HepG2 (cell line): ENCODE data around the gene MALT1. TPM values are rescaled to one million over a fixed set of nuclear protein-coding genes. Genes with fewer than 3 reads are reported as not detected.

Source experiments
- ATAC-seq: fragments of 200-7000 bp; cut with Tn5 transposase; 3 replicates; pipeline ENCODE4 v1.9.1; 2020; ENCODE audit warnings: mild to moderate bottlenecking, moderate library complexity
- BruUV-seq: library from RNA; stranded (reverse); fragments of 400-500 nt; replicated peaks from 2 replicates; lab custom pipeline; 2021; lab: Mats Ljungman, UMichigan
- CTCF ChIA-PET: fragments of 300-600 bp; formaldehyde crosslinking; extraction: SDS; loops from one replicate; lab custom pipeline; 2021; ENCODE audit warnings: low total read pairs, inconsistent platforms, low intra/inter-chr PET ratio; lab: Yijun Ruan, JAX
- POLR2A ChIA-PET: fragments of 350-600 bp; sonication (Branson Sonifier 250); formaldehyde crosslinking; loops from one replicate; lab custom pipeline; 2020; ENCODE audit warnings: antibody characterized with exemption, inconsistent platforms; lab: Yijun Ruan, JAX
- DNase-seq: peaks from one replicate; pipeline ENCODE4 v3.0.0-alpha.2; 2015; ENCODE audit warnings: low spot score
- FAIRE-seq: peaks from 3 replicates; lab custom pipeline; 2011; peaks lifted over from hg19 to GRCh38; lab: Jason Lieb, UNC
- H2AFZ ChIP-seq: one replicate; pipeline ENCODE4 v1.6.1; 2011; ENCODE audit warnings: low read length, inconsistent platforms
- H3K27ac ChIP-seq: fragments of 300-600 bp; 3 replicates; pipeline ENCODE4 v1.8.0; 2011; ENCODE audit warnings: mixed run types, mild to moderate bottlenecking, mixed read lengths, low read length, inconsistent platforms; ENCODE audit not compliant: insufficient read depth; ENCODE audit errors: extremely low read length
- H3K27me3 ChIP-seq, 2 experiments: fragments of 200-600 bp in 1 of 2; 2 replicates in 1 of 2; 3 replicates in 1 of 2; pipeline versions ENCODE4 v1.6.0 to v1.8.0; 2011; ENCODE audit warnings: low read length in 2 of 2, mild to moderate bottlenecking in 2 of 2, moderate library complexity in 2 of 2, inconsistent platforms in 1 of 2; ENCODE audit not compliant: insufficient read depth in 2 of 2, control insufficient read depth in 1 of 2
- H3K36me3 ChIP-seq, 2 experiments: fragments of 200-600 bp in 1 of 2; replicated peaks in 1 of 2; 2 replicates in 1 of 2; 3 replicates in 1 of 2; pipeline versions ENCODE4 v1.5.1 to v1.8.0; 2011; ENCODE audit warnings: low read length in 2 of 2, inconsistent platforms in 1 of 2; ENCODE audit not compliant: insufficient read depth in 2 of 2, control insufficient read depth in 1 of 2
- H3K4me1 ChIP-seq: 2 replicates; pipeline ENCODE4 v1.5.1; 2012; ENCODE audit warnings: low read length, inconsistent platforms; ENCODE audit not compliant: insufficient read depth
- H3K4me2 ChIP-seq: 2 replicates; pipeline ENCODE4 v1.6.0; 2011; ENCODE audit warnings: low read depth, low read length, inconsistent platforms
- H3K4me3 ChIP-seq, 3 experiments: fragments of 200-600 bp in 1 of 3; sonication (generic), shearing (Covaris generic) in 1 of 3; replicated peaks in 1 of 3; 2 replicates each; pipeline ENCODE4 v1.5.1; 2011 to 2016; ENCODE audit warnings: low read length in 3 of 3, inconsistent platforms in 2 of 3, low read depth in 2 of 3, mild to moderate bottlenecking in 2 of 3, control low read depth in 1 of 3, mixed read lengths in 1 of 3; ENCODE audit not compliant: insufficient read depth in 1 of 3
- H3K79me2 ChIP-seq: one replicate; pipeline ENCODE4 v1.6.1; 2011; ENCODE audit warnings: low read length, inconsistent platforms; ENCODE audit not compliant: insufficient read depth
- H3K9ac ChIP-seq: 2 replicates; pipeline ENCODE4 v1.6.0; 2011; ENCODE audit warnings: mild to moderate bottlenecking, low read depth, low read length, inconsistent platforms; ENCODE audit not compliant: insufficient read depth
- H3K9me3 ChIP-seq: 2 replicates; pipeline ENCODE4 v1.5.1; 2012; ENCODE audit warnings: mild to moderate bottlenecking, low read length
- H4K20me1 ChIP-seq: 2 replicates; pipeline ENCODE4 v1.6.0; 2011; ENCODE audit warnings: inconsistent platforms, mild to moderate bottlenecking, low read length, moderate library complexity; ENCODE audit not compliant: insufficient read depth
- ETS1 ChIP-seq: sonication (generic); formaldehyde crosslinking; IDR thresholded peaks from 2 replicates; pipeline ENCODE4 v1.4.0; 2020; ENCODE audit warnings: missing genetic modification reagents
- PRDM10 ChIP-seq: sonication (generic); formaldehyde crosslinking; IDR thresholded peaks from 2 replicates; pipeline ENCODE4 v1.4.0; 2020; ENCODE audit warnings: low read depth, missing genetic modification reagents
- RFX1 ChIP-seq: fragments of 450-650 bp; IDR thresholded peaks from 2 replicates; pipeline ENCODE4 v1.6.1; 2017
- ZNF142 ChIP-seq: sonication (generic); formaldehyde crosslinking; IDR thresholded peaks from 2 replicates; pipeline ENCODE4 v1.4.0; 2020; ENCODE audit warnings: missing genetic modification reagents
- ZNF280D ChIP-seq: sonication (generic); formaldehyde crosslinking; IDR thresholded peaks from 2 replicates; pipeline ENCODE4 v1.5.1; 2020; ENCODE audit warnings: mild to moderate bottlenecking, missing genetic modification reagents
- ZNF343 ChIP-seq: sonication (generic); formaldehyde crosslinking; IDR thresholded peaks from 2 replicates; pipeline ENCODE4 v1.4.0; 2020; ENCODE audit warnings: mild to moderate bottlenecking, missing genetic modification reagents
- ZNF7 ChIP-seq: IDR thresholded peaks from 2 replicates; pipeline ENCODE4 v1.6.1; 2016; ENCODE audit warnings: missing biosample characterization, missing genetic modification reagents
- ZNF816 ChIP-seq: sonication (generic); formaldehyde crosslinking; IDR thresholded peaks from 2 replicates; pipeline ENCODE4 v1.8.0; 2022; ENCODE audit warnings: missing genetic modification reagents, mild to moderate bottlenecking, borderline replicate concordance
- WGBS: methylation state at CpG from one replicate; pipeline ENCODE4 v1.1.6; 2017; ENCODE audit warnings: low lambda C conversion rate; 5-methylcytosine and 5-hydroxymethylcytosine counted together
- in situ Hi-C: cut with HindIII; loops from 2 replicates; pipeline ENCODE4 v1.10.0; 2017; ENCODE audit warnings: low pct_unique_long_range_greater_than_20kb; ENCODE audit not compliant: extremely low pct_ligation_motif_present
- intact Hi-C: fragments of 100-400 bp; cut with micrococcal nuclease; formaldehyde crosslinking; loops from one replicate; pipeline ENCODE4 v1.10.0; 2022; ENCODE audit not compliant: unreplicated experiment
- polyA plus RNA-seq, 8 experiments: library from polyadenylated mRNA; depleted of rRNA in 3 of 8; stranded (reverse) in 7 of 8; unstranded in 1 of 8; fragments of >200 nt; fragmentation: Illumina TruSeq in 4 of 8; extraction: Trizol in 4 of 8; gene quantifications; 2 replicates each; pipeline versions ENCODE4 v1.2.1 to v1.2.3, GENCODE V29; 2011 to 2016; ENCODE audit warnings: low read depth in 4 of 8, missing spikeins in 1 of 8, mixed read lengths in 1 of 8; ENCODE audit not compliant: insufficient read depth in 1 of 8
- total RNA-seq, 5 experiments: library from RNA; depleted of rRNA; stranded (reverse); fragments of >200 nt; fragmentation: Illumina TruSeq; extraction: Trizol; gene quantifications; 2 replicates each; pipeline ENCODE4 v1.2.3, GENCODE V29; 2016; ENCODE audit warnings: low read depth in 1 of 5

The MALT1 gene
- total and polyA plus RNA-seq, 2 of the 13 experiments (the other 11 are each of a cell fraction or from before 2014, with no cell fraction given) = 43.9 to 89.0 TPM

- Histone ChIP-seq H3K9ac (no peak overlapping the region), H3K4me1 (no peaks in the 10 kb centered on the region), H3K79me2 (peaks cover 52% of the 10 kb centered on the region), H2AFZ (no peak overlapping the region), H3K27me3 (no peaks in the 10 kb centered on the region), H3K9me3 (no peaks in the 10 kb centered on the region), H3K4me3 (no peak overlapping the region), H3K27ac (no peak overlapping the region), H3K36me3 (peaks cover 24 to 76% of the 10 kb centered on the region in 2 experiments), H3K4me2 (no peak overlapping the region), H4K20me1 (peaks cover 14% of the 10 kb centered on the region; the same call in 1 of the 2 replicates)
- CTCF ChIA-PET = no interaction called here
- in situ Hi-C loops (no loop called here), intact Hi-C loops (no loop called here)
- DNase-seq = no peak
- no peak for ATAC-seq
- TF ChIP-seq ZNF816 (CRISPR knock-in tag) (no peak), ZNF280D (CRISPR knock-in tag) (no peak), PRDM10 (CRISPR knock-in tag) (no peak), ETS1 (CRISPR knock-in tag) (no peak), ZNF343 (CRISPR knock-in tag) (no peak), ZNF142 (CRISPR knock-in tag) (no peak), RFX1 (no peak), ZNF7 (CRISPR knock-in tag) (no peak)
- POLR2A ChIA-PET = interaction anchor here (1.8 kb wide), 1 partner anchor 21 kb away, joined by 3 read pairs; the partner anchor contains the start of gene MALT1
- 96% methylated on average over 6 of the region's 6 CpGs for WGBS
- no TSS peak for BruUV-seq
- no peak for FAIRE-seq
Observed at GRCh38 chr18:58692422-58693185, 21.3 kb downstream of the MALT1 start.
